ENCODE results near the gene TPT1.
"Not testable (repeated sequence)": the region's sequence is repeated elsewhere in the genome, so short reads cannot be mapped to it uniquely, and the experiment has no call there.

Gene TPT1

DNA sequence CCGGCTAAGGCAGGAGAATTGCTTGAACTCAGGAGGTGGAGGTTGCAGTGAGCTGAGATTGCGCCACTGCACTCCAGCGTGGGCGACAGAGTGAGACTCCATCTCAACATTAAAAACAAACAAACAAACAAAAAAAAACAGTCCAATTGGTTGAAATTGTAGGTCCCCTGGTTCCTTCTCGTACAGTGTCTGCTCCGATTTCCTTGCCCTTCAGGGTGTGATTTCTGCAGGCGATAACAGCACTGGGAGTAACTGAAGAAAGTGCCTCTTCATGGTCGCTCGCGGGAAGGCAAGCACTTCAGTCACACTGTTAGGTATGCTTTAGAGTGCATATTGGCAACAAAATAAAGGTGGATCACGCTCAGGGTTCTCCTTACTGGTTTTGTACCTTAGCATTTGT lies 39.7 kb downstream of the TPT1 start:
- DNase-seq (ENCODE audit: low read depth): no peak

DNA sequence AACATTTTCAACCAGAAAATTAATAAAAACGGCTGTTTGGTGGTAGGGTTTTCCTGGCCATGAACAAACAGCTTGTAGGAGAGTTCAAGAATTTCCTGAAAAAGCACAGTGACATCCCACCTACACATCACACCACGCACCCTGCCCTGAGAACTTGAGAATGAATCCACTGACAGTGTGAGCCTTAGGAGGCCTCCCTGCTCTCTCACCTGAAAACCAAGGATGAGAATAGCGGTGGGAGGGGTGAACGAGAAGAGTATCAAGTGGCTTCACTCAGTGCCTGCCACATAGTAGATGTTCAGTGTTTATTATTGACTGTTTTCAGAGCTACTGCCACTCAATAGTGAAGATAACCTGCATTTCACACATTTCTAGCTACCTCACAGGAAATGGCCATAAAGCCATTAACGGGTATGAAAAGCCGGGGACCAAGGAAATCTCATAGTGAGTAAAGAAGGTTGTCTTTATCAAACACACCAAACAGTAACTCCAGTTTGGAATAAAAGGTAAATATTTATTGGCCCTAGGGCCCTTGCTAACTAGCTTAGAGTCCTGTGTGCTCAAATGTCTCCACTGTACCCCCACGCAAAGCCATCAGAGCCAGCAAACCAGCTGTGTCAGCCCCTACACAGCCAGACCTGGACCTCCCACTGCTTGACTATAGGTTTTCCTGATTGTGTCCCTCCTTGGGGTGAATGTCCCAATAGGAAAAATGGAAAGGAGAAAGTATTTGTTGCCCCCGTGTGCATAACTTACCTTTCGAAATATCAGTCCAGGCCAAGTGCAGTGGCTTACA lies 40.6 kb downstream of the TPT1 start:
- no peak for DNase-seq (ENCODE audit: low read depth)

DNA sequence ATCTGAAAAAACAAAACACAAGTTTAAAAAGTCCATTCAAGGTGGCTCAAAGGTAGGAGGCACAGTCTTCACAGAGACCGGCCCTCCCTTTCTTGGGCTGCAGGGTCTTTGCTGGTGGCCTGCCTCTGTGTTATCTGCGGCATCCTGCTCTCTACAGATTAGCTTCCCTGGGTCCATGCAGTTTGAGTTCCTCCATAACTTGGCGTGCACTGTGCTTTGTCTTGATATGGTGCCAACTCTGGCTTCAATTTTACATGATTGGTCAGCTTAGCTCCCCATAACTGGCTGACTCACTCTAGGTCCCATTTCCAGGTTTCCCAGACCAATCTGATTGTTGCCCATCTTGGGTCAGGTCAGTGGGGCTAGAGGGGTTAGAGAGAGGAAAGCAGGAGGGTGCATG lies 41.8 kb downstream of the TPT1 start:
- DNase-seq (ENCODE audit: low read depth): no peak

GRCh38 chr13:45298550-45298949 lies 42.4 kb downstream of the TPT1 start:
- DNase-seq (ENCODE audit: low read depth): not testable (repeated sequence)

DNA sequence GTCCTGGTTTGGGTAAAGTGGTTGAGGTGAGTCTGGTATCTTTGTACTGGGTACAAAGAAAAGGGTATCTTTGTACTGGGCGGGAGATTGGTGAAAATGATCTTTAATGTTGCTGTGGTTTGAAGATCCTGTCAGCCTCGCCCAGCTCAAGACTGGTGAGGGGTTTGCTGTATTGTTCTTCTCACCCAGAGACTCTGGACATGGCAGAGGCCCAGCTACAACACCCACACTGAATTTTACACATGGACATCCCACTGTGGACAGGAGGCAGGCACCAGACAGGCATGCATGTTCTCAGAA lies 42.8 kb downstream of the TPT1 start:
- DNase-seq (ENCODE audit: low read depth): no peak

DNA sequence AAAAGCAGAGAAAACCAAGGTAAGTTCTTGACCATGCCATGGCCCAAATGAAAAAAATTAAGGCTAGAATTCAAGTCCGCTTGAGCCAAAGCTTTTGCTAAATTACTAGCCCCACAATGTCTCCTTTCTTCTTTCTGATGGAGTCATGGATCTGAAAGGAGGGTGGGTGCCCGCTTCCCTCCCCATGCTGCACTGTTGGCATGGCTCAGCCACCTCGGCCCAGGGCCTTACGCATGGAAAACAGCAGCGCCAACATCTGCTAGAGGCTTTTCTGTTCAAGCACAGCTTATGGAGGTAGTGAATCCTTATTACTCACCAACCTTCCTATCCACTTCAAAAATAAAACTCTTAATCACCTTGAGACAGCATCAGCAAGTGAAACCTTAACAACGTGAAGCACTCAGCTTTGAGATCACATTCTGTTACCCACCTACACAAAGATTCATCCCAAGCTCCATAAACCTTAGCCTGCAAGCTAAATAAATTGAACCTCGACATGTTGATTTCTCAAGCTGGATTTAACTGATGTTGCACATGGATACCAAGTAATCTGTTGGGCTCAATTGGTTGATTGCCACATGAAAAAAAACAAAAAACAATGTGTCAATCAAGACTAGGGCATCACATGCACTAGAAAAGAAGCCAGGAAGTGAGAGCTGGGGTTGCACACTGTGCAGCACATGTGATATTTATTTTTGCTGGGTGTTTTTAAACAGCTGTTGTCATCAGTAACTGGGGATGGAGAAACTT lies 43.4 kb downstream of the TPT1 start:
- DNase-seq (ENCODE audit: low read depth): no peak

DNA sequence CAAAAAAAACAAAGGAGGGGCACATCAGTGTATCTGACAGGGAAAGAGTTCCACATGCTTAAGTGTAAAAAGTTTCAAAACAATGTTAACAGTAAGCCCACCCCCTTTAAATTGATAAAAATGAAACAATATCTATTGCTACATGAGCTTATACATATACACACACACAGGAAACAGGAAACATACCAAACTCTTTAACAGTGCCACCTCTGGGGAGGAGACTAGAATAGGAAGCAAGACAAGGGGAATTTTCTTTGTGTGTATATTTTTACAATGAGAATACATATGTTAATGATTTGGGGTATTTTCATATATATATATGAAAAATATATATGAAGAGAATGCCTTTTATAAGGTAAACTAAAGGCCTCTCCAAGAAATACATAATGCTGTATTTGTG lies 44.7 kb downstream of the TPT1 start:
- no peak for DNase-seq (ENCODE audit: low read depth)

- no peak for DNase-seq (ENCODE audit: low read depth)
Observed at GRCh38 chr13:45295536-45295935, 45.4 kb downstream of the TPT1 start.

GRCh38 chr13:45292176-45292575 lies 48.8 kb downstream of the TPT1 start:
- no peak for DNase-seq (ENCODE audit: low read depth)

- no peak for DNase-seq (ENCODE audit: low read depth)
Observed at GRCh38 chr13:45289936-45290563, 50.9 kb downstream of the TPT1 start.

Data from stimulated activated CD4-positive, alpha-beta T cell treated with anti-CD3 and anti-CD28 coated beads, Interleukin-2, amount 100 ng/mL, for 4 hours (primary cell).